Epithelial cell of prostate (primary cell): ENCODE data around the gene TNFAIP8L3.
"Not testable (repeated sequence)": the region's sequence is repeated elsewhere in the genome, so short reads cannot be mapped to it uniquely, and the experiment has no call there.

Experiments
- DNase-seq: peaks from one replicate; pipeline ENCODE4 v3.0.0-alpha.2; 2011; ENCODE audit warnings: low read depth, low spot score
- H3K27ac ChIP-seq: fragments of 450-650 bp; 2 replicates; pipeline ENCODE4 v1.5.1; 2017; ENCODE audit warnings: mild to moderate bottlenecking

TNFAIP8L3 gene

DNA sequence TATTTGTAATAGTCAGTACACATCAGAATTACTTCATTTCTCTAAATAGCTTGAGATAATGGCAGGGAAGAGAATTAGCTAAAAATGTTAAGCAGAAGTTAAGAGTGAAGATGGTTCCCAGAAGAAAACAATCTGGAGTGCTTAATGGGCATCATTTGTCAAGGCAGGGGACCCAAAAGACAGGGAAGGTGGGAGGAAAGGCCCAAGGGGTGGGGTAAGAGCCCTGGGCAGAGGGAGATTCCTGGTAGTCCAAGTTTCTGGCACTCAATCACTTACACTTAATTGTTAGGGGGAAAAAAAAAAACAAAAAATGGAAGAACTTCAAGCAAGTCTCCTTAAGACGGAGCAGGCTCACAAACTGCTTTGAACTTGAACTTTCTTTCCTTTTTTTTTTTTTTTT, 28.9 kb downstream of the TNFAIP8L3 start:
- no peak for DNase-seq
- no peak overlapping the region for H3K27ac ChIP-seq

DNA sequence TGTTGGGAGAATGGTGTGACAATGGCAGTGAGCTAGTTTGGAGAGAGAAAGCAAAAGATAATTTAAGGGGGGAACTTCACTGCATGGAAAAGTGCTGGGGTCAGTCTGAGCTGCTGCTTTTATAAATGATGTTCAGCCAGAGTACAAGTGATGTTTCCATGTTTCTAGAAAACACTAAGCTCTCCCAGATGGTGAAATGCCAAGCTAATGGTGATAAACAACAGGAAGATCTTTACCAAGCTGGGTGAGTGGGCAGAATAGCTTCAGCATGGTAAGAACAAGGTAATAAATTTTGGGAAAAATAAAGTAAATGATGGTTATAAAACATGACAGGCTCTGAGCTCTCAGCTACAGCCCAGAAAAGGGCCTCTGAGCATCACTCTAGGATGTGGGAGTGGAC, 29.4 kb downstream of the TNFAIP8L3 start:
- H3K27ac ChIP-seq: no peak overlapping the region
- DNase-seq: no peak

DNA sequence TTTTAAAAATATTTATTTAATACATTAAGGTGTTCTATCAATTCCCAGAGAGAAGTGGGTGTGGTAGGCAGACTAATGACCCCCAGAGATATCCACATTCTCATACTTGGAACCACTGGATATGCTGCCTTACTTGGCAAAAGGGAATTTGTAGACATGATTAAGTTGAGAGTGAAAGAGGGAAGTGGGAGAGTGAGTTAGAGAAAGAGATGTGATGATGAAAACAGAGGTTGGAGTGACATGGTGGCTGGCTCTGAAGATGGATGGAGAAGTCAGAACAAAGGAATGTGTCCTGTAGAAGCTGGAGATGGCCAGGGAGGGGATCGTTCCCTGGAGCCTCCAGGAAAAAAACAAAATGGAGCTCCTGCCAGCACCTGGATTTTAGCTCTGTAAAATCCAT, 32.0 kb downstream of the TNFAIP8L3 start:
- H3K27ac ChIP-seq: no peak overlapping the region

DNA sequence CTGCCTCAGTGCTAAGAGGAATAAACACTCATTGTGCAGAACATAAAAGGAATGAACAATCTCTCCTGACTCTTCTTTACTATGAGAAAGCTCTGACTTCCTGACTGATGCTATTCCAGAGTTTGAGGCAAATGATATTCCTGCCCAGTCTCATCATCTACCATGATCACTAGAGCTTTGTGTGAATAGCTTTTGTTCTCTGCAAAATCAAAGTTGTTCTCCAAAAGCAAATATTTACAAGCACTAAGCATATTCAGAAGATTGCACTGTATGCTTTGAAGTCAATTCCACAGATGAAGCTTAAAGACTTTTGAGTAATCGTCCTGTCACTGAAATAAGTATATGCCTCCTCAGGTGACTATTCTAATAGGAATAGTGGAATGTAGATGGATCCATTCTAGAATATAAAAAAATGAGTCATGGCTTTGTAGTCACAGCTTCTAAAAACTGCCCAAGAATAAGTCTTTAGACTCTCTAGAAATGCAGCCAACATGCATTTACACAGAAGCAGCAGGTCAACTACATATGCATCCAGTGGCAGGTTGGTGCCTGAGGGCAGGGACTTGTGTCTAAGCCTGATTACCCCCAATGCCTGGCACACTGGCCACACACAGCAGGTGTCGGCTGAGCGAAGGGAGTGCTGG, 34.6 kb downstream of the TNFAIP8L3 start:
- H3K27ac ChIP-seq: no peak overlapping the region
- DNase-seq: no peak

More for the DNA sequence above, 32.0 kb downstream of the TNFAIP8L3 start:
- DNase-seq: no peak

DNA sequence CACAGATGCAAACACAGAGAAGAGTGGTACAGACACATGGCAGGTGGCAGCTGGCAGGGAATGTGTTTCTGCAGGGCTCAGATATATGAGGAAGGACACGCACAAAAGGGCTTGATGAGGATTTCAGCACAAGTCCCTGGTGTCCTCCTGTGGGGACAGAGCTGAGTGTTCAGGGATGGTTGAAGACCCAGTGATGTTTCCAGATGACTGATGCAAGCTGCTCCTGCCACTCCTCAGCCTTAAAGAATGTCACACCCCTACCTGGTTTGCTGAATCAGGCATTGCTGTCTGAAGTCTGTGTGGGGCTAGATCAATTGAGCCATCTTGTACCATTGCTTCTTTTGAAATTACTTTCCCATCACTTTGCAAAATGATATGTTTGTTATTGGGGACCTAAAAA, 40.2 kb downstream of the TNFAIP8L3 start:
- DNase-seq: no peak
- no peak overlapping the region for H3K27ac ChIP-seq

DNA sequence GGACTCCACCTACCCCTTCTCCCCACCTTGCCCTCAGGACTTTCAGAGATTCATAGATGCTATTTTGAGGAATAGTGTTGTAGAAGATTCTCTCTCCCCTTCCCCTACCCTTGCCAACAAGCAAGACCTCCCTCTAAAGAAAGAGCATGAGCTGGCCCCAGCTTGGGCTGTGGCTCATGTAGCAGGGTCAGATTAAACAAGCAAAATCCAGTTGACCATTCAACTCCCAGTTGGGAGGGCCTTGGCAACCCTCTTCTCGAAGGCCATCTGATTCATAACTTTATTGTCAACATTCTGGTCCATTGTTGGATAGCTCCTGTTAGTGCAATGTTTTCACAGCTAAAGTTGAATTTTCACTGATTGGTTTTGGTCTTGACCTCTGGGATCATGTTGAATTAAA, 41.1 kb downstream of the TNFAIP8L3 start:
- H3K27ac ChIP-seq: no peak overlapping the region
- no peak for DNase-seq

GRCh38 chr15:51051776-51052175, 42.9 kb downstream of the TNFAIP8L3 start:
- no peak for DNase-seq
- no peak overlapping the region for H3K27ac ChIP-seq

GRCh38 chr15:51049081-51049480, 45.6 kb downstream of the TNFAIP8L3 start:
- no peak overlapping the region for H3K27ac ChIP-seq
- no peak for DNase-seq

- no peak for DNase-seq
These were observed 46.4 kb downstream of the TNFAIP8L3 start for GRCh38 chr15:51048308-51048707.

DNA sequence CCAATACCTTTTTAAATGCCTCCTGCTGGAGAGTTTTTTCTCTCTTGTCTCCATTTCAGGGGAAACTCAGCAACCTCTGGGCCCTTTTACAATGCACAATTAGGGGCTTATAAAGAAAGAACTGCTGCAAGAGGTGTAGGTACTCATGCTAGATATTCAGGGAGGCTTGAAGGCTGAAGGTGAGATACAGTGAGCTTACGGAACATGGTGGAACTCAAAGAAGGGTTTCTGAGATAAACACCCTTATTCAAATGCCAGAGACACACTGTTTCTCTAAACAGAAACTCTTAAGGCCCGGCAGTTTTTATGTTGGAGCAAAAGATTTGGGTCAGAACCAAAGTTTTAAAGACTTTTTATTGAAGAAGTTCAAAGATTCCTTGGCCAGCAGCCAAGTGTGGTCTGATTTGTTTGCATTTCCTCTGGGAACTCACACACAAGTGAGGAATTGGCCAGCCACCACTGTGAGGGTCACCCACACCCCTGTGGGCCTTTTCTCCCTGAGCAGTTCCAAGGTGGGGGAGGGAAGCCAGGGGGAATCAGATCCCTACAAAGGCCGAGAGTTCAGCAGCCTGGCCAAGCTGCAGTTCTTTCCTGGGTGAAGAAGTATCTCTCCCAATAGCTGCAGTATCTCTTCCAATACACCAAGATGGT, 47.8 kb downstream of the TNFAIP8L3 start:
- no peak for DNase-seq
- no peak overlapping the region for H3K27ac ChIP-seq

More at GRCh38 chr15:51048308-51048707, 46.4 kb downstream of the TNFAIP8L3 start:
- H3K27ac ChIP-seq: no peak overlapping the region

DNA sequence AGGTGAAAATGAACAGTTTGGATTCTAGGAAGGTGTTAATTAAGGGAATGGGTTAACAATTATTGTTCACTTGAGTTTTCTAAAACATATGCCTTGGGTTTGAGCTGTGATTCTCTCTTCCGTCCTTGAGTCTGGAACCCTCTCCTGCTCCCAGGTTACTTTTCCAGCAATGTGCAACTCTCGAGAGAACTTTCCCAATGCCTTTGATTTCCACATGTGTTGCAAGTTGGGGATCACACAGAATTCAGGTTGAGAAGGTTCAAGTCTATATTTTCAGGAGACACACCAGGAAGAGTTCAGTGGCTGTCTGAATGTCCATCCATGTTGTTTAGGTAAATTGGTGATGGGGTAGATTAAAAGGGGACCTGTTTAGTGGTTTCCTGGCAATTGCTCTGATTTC, 48.7 kb downstream of the TNFAIP8L3 start:
- H3K27ac ChIP-seq: no peak overlapping the region
- no peak for DNase-seq

DNA sequence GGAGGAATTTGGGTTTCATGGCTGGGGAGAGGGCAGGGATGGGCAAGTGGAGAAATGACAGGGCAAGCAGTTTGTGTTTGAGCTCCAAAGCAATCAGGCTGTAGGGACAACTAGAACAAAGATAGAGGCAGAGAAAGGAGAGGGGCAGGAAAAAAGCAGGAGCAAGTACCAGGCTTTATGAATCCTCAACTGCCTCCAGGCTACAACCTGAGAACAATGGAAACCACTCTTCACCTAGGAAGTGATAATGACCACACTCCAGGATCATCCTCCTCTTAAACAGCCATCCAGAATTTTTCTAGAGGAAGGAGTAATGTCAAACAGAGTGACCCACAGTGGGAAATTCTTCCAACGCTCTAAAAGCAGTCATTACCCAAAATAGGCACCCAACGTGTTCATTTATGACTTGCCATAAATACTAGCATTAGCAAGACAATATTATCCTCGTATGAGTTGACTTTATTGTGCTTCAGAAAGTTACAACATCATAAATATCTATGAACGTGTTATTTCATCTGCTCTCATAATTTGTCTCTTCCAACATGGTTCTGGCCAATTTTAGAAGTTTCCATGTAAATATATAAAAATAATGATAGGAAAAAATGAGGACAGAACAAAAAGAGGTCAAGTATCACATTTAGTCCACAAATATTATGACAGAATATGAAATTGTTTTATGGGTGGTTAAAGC, 50.5 kb downstream of the TNFAIP8L3 start:
- no peak overlapping the region for H3K27ac ChIP-seq
- no peak for DNase-seq

- no peak overlapping the region for H3K27ac ChIP-seq
- DNase-seq: no peak
These were observed 55.8 kb downstream of the TNFAIP8L3 start for GRCh38 chr15:51038974-51039319.

GRCh38 chr15:51038162-51038973, 56.3 kb downstream of the TNFAIP8L3 start:
- no peak overlapping the region for H3K27ac ChIP-seq
- peak; percentile 80 for DNase-seq

DNA sequence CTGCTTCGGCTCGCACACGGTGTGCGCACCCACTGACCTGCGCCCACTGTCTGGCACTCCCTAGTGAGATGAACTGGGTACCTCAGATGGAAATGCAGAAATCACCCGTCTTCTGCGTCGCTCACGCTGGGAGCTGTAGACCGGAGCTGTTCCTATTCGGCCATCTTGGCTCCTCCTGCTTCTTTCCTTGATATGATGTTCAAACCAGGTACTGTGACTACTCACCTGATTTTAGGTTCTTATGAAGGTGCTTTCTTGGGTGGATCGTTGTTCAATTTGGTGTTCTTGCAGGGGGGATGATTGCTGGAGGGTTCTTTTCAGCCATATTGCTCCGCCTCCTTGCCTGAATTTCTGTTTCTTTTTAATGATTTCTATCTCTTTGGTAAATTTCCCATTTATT, 57.2 kb downstream of the TNFAIP8L3 start:
- H3K27ac ChIP-seq, DNase-seq: not testable (repeated sequence)

DNA sequence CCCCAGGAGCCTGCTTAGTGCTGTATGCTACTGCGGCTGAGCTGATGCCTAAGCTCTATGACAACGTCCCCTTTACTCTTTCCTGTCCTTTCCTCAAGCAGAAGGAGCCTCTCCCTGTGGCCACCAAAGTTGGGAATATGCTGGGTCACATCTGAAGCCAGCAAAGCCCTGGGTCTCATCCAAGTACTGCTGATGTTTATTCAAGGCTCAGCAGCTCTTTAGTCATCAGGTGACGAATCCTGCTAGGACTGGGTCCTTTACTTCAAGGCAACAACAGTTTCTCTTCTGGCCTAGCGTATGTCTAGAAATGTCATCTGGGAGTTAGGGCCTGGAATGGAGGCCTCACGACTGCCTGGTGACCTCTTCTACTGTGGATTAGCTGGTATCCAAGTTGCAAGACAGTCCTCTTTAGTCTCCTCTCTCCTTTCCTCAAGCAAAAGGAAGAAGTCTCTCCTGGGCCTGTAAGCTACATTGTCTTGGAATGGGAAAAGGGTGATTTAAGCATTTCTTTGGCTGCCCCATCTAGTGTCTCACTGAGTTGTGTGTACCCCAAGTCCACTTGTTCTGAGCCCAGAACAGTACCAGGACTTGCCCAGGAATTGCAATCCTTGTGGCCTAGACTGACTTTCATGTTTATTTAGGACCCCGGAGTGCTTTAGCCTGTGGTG, 63.9 kb downstream of the TNFAIP8L3 start:
- peak overlapping the region; percentile 58 for H3K27ac ChIP-seq
- DNase-seq: peak; percentile 63

DNA sequence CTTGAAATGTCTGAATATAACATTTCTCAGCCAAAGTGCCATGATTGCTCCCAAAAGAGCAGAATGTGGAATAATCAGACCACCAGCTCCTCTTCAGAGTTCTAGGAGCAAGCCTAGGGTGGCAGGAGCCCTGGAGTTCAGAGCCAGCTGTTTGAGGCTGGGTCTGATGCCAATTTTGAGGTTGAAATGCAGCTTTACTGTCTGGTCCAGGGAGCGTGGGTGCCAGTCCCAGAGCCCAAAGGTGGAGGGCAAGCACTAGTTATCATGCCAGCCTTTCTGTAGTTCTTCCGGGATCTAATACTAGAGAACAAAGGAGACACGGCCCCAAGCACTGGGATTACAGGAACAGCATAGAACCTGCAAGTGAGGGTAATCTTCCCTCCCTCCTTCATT, 69.3 kb downstream of the TNFAIP8L3 start:
- DNase-seq: no peak
- H3K27ac ChIP-seq: peak overlapping the region; percentile 98

DNA sequence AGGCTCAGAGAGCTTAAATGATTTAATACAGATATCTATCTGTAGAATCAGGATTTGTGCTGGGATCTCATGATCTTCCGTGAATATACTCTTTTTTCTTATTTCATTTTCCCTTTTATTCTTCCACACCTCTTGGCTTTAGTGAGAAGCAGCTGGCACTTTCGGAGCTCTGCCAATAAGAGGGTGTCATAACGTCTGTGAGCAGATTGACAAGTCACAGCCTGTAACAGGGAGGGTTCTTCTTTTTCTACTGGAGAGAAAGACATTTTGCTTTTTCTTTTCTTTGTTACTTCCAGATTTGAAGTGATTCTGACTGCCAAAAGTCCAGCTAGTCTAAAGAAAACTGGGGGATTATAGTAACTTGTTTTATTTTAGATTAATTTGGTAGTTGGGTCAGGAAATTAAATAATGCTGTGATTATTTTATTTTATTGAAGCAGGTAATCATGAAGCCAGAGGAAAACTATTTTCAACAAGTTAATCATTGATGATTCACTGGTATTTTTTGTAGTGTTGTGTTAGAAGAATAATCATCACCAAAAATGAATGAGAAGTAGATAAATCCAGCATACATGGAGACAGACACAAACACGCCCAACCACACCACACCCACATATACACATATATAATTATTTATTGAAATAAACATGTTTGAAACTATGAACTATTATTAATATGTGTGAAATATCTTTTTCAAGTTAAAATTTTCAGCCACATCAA, 69.8 kb downstream of the TNFAIP8L3 start:
- peak overlapping the region; percentile 98 for H3K27ac ChIP-seq
- peak; percentile 80 for DNase-seq

GRCh38 chr15:51023499-51023898, 71.2 kb downstream of the TNFAIP8L3 start:
- no peak for DNase-seq

DNA sequence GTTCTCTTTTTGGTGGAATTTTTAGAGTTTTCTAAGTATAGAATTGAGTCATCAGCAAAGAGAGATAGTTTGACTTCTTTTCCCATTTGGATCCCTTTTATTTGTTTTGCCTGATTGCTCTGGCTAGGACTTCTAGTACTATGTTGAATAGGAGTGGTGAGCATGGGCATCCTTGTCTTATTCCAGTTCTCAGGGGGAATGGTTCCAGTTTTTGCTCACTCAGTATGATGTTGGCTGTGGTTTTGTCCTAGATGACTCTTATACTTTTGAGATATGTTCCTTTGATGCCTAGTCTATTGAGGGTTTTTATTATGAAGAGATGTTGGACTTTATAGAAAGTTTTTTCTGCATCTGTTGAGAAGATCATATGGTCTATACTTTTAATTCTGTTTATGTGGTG, 72.5 kb downstream of the TNFAIP8L3 start:
- H3K27ac ChIP-seq: no peak overlapping the region
- no peak for DNase-seq

More at GRCh38 chr15:51023499-51023898, 71.2 kb downstream of the TNFAIP8L3 start:
- H3K27ac ChIP-seq: peak overlapping the region; percentile 98
